Sigmoid colon (tissue), 7 donors: Measurements from ENCODE around the gene LPO. TPM values are rescaled to one million over a fixed set of nuclear protein-coding genes. Genes with fewer than 3 reads are reported as not detected.
A peak's percentile ranks its signal among the peaks of the same experiment; 100 is the strongest.

Experiments
- DNase-seq: peaks from one replicate; pipeline ENCODE4 v3.0.0-alpha.2; 2019
- H3K27ac ChIP-seq, 4 donors: fragments of 200-600 bp; sonication (generic); one replicate each; pipeline ENCODE4 v1.5.1; 2016 to 2019; ENCODE audit warnings: mild to moderate bottlenecking in 1 of 4
- H3K27me3 ChIP-seq, 3 donors: fragments of 200-600 bp; sonication (generic); one replicate each; pipeline ENCODE4 v1.5.1; 2019; ENCODE audit warnings: mild to moderate bottlenecking in 1 of 3
- H3K36me3 ChIP-seq, 4 donors: fragments of 200-600 bp; sonication (generic); one replicate each; pipeline ENCODE4 v1.5.1; 2016 to 2019
- H3K4me1 ChIP-seq, 4 donors: fragments of 200-600 bp; sonication (generic); one replicate each; pipeline ENCODE4 v1.5.1; 2017 to 2019
- H3K4me3 ChIP-seq, 4 donors: fragments of 200-600 bp; sonication (generic); one replicate each; pipeline ENCODE4 v1.5.1; 2017 to 2019; ENCODE audit warnings: mild to moderate bottlenecking in 2 of 4, moderate library complexity in 1 of 4
- H3K9me3 ChIP-seq, 4 donors: fragments of 200-600 bp in 3 of 4; sonication (generic) in 3 of 4; one replicate each; pipeline versions ENCODE4 v1.5.1 to v1.6.1; 2013 to 2019
- CTCF ChIP-seq, 4 experiments: fragments of 450-650 bp in 3 of 4; fragments of 200-600 bp in 1 of 4; IDR thresholded peaks; one replicate each; pipeline ENCODE4 v1.5.1; 2016 to 2019; ENCODE audit warnings: antibody characterized with exemption in 4 of 4, mild to moderate bottlenecking in 3 of 4, moderate library complexity in 2 of 4
- EP300 ChIP-seq, 4 donors: sonication (generic); formaldehyde crosslinking; IDR thresholded peaks; one replicate each; pipeline ENCODE4 v1.6.1; 2017; ENCODE audit warnings: antibody characterized with exemption in 4 of 4
- POLR2A ChIP-seq, 2 donors: fragments of 450-650 bp; IDR thresholded peaks; one replicate each; pipeline ENCODE4 v1.6.1; 2016; ENCODE audit warnings: antibody characterized with exemption in 2 of 2, mild to moderate bottlenecking in 2 of 2, moderate library complexity in 2 of 2
- POLR2AphosphoS5 ChIP-seq, 4 donors: sonication (generic); formaldehyde crosslinking; IDR thresholded peaks; one replicate each; pipeline ENCODE4 v1.6.1; 2017; ENCODE audit warnings: antibody characterized with exemption in 4 of 4
- WGBS, 2 donors: extraction: QIAGEN DNeasy Blood & Tissue Kit; methylation state at CpG; one replicate each; pipeline ENCODE4 v1.1.7; 2013; 5-methylcytosine and 5-hydroxymethylcytosine counted together
- intact Hi-C: fragments of 100-400 bp; cut with DNase I; formaldehyde crosslinking; loops from one replicate; pipeline ENCODE4 v1.15.1; 2023
- polyA plus RNA-seq, 3 donors: library from polyadenylated mRNA; stranded (reverse); fragments of 200-250 nt; gene quantifications; one replicate each; pipeline ENCODE4 v1.2.3, GENCODE V29; 2013
- total RNA-seq, 4 donors: library from RNA; depleted of rRNA; stranded (reverse); fragments of >200 nt; gene quantifications; one replicate each; pipeline ENCODE4 v1.1.0, GENCODE V29; 2016
- donor health status: healthy with polysubstance abuse.
- donor health status: Bipolar disorder and iron deficiency.
- donor health status: healthy.

Gene LPO
- total and polyA plus RNA-seq, 7 donors, result not detected

GRCh38 chr17:58246104-58246740, 7.8 kb downstream of the LPO start:
- Histone ChIP-seq H3K4me1 (peaks cover 0 to 13% (median 12%) of the 10 kb centered on the region in 4 donors), H3K9me3 (no peaks in the 10 kb centered on the region), H3K36me3 (no peaks in the 10 kb centered on the region), H3K27me3 (peaks cover 0 to 45% (median 18%) of the 10 kb centered on the region in 3 donors), H3K27ac (no peak overlapping the region), H3K4me3 (no peak overlapping the region)
- 81 to 91% methylated on average over 13 of the region's 13 CpGs for WGBS, 2 donors
- no peak for DNase-seq
- TF ChIP-seq CTCF (IDR thresholded peaks at IDR 0.05) (no peak), POLR2AphosphoS5 (IDR thresholded peaks at IDR 0.05) (no peak), EP300 (IDR thresholded peaks at IDR 0.05) (no peak), POLR2A (IDR thresholded peaks at IDR 0.05) (no peak)
- intact Hi-C loops, result no loop called here

- TF ChIP-seq POLR2A (IDR thresholded peaks at IDR 0.05) (no peak), POLR2AphosphoS5 (IDR thresholded peaks at IDR 0.05) (no peak), CTCF (IDR thresholded peaks at IDR 0.05) (no peak), EP300 (IDR thresholded peaks at IDR 0.05) (no peak)
These were observed 8.4 kb downstream of the LPO start for GRCh38 chr17:58246781-58247180.

GRCh38 chr17:58247511-58248363, 9.4 kb downstream of the LPO start:
- no peak overlapping the region for H3K4me3 ChIP-seq
- intact Hi-C loops, result loop anchor here (2.0 kb wide), 1 partner anchor 169 kb away; the partner anchor contains the start of gene RNF43
- H3K36me3 ChIP-seq, result no peaks in the 10 kb centered on the region
- peaks cover 0 to 31% (median 14%) of the 10 kb centered on the region in 3 donors for H3K27me3 ChIP-seq
- WGBS, 2 donors, result 78 to 82% methylated on average over 10 of the region's 10 CpGs
- TF ChIP-seq EP300 (IDR thresholded peaks at IDR 0.05), result no peak
- H3K27ac ChIP-seq, result no peak overlapping the region
- H3K9me3 ChIP-seq, result no peaks in the 10 kb centered on the region
- peaks cover 0 to 13% (median 12%) of the 10 kb centered on the region in 4 donors for H3K4me1 ChIP-seq
- DNase-seq, result no peak

More at GRCh38 chr17:58246781-58247180, 8.4 kb downstream of the LPO start:
- Histone ChIP-seq H3K4me1 (peaks cover 0 to 13% (median 12%) of the 10 kb centered on the region in 4 donors), H3K36me3 (no peaks in the 10 kb centered on the region), H3K4me3 (no peak overlapping the region), H3K9me3 (no peaks in the 10 kb centered on the region), H3K27me3 (peaks cover 0 to 41% (median 18%) of the 10 kb centered on the region in 3 donors), H3K27ac (no peak overlapping the region)
- WGBS, 2 donors, result 63 to 88% methylated on average over 1 of the region's 1 CpG
- intact Hi-C loops, result no loop called here
- DNase-seq, result no peak

GRCh38 chr17:58248955-58249269, 10.5 kb downstream of the LPO start:
- DNase-seq, result no peak
- Histone ChIP-seq H3K9me3 (no peaks in the 10 kb centered on the region), H3K4me3 (peak overlapping the region in 2 of 4 donors; percentile 51 to 52), H3K27me3 (peaks cover 0 to 30% (median 14%) of the 10 kb centered on the region in 3 donors), H3K4me1 (peaks cover 0 to 13% (median 12%) of the 10 kb centered on the region in 4 donors), H3K27ac (no peak overlapping the region), H3K36me3 (no peaks in the 10 kb centered on the region)
- WGBS, 2 donors, result 25 to 35% methylated on average over 10 of the region's 10 CpGs
- TF ChIP-seq CTCF (IDR thresholded peaks at IDR 0.05), result no peak
- no peak for TF ChIP-seq EP300 (IDR thresholded peaks at IDR 0.05)
- no peak for TF ChIP-seq POLR2AphosphoS5 (IDR thresholded peaks at IDR 0.05)
- no peak for TF ChIP-seq POLR2A (IDR thresholded peaks at IDR 0.05)
- intact Hi-C loops, result loop anchor here (2.0 kb wide), 1 partner anchor 168 kb away; the partner anchor contains the start of gene RNF43
